CD4-positive, alpha-beta T cell treated with Interleukin-15 for 4 hours (primary cell): ENCODE measurements around the gene BCKDK.
"Not testable (repeated sequence)": the region's sequence is repeated elsewhere in the genome, so short reads cannot be mapped to it uniquely, and the experiment has no call there.

Source experiments
- DNase-seq: peaks from one replicate; pipeline ENCODE4 v3.0.0-alpha.2; 2020; ENCODE audit warnings: low spot score

The BCKDK gene

GRCh38 chr16:31099860-31100638 lies 8.1 kb upstream of the BCKDK start:
- DNase-seq = no peak

- not testable (repeated sequence) for DNase-seq
Observed at GRCh38 chr16:31100876-31101641, 7.1 kb upstream of the BCKDK start.

GRCh38 chr16:31105677-31106213 lies 2.4 kb upstream of the BCKDK start:
- peak; percentile 77 for DNase-seq

GRCh38 chr16:31106509-31107464 lies 1.4 kb upstream of the BCKDK start:
- DNase-seq = no peak

GRCh38 chr16:31107465-31107867 lies 720 bp upstream of the BCKDK start:
- no peak for DNase-seq

- DNase-seq = no peak
Observed at GRCh38 chr16:31108794-31109558, 790 bp downstream of the BCKDK start.

GRCh38 chr16:31109622-31110021 lies 1.4 kb downstream of the BCKDK start:
- no peak for DNase-seq

GRCh38 chr16:31110106-31111034 lies 2.2 kb downstream of the BCKDK start:
- no peak for DNase-seq

GRCh38 chr16:31111881-31112466 lies 3.8 kb downstream of the BCKDK start:
- DNase-seq = no peak

- no peak for DNase-seq
Observed at GRCh38 chr16:31112711-31113110, 4.5 kb downstream of the BCKDK start.

GRCh38 chr16:31113121-31114120 lies 5.2 kb downstream of the BCKDK start:
- DNase-seq = no peak

GRCh38 chr16:31114468-31114867 lies 6.3 kb downstream of the BCKDK start:
- DNase-seq = no peak

- DNase-seq = peak; percentile 96
Observed at GRCh38 chr16:31117384-31118222, 9.4 kb downstream of the BCKDK start, which contains the start of gene KAT8. TSS of gene KAT8 (plus strand) at chr16:31117664. CDS start at chr16:31117682, 18 bp downstream.

- DNase-seq = no peak
Observed at GRCh38 chr16:31118223-31119155, 10.3 kb downstream of the BCKDK start.

- no peak for DNase-seq
Observed at GRCh38 chr16:31120129-31120528, 11.9 kb downstream of the BCKDK start.

GRCh38 chr16:31125844-31126243 lies 17.7 kb downstream of the BCKDK start:
- no peak for DNase-seq
